Epithelial cell of esophagus (primary cell): Measurements from ENCODE around the gene MTA3.

ENCODE experiments used
- DNase-seq: peaks from one replicate; pipeline ENCODE4 v3.0.0; 2010; ENCODE audit warnings: low read depth
- H3K4me3 ChIP-seq: 2 replicates; pipeline ENCODE4 v1.5.1; 2011; ENCODE audit warnings: mild to moderate bottlenecking, low read length, control low read depth
- CTCF ChIP-seq: IDR thresholded peaks from 2 replicates; pipeline ENCODE4 v1.5.1; 2011; ENCODE audit warnings: low read depth, mild to moderate bottlenecking, low read length, control low read depth, inconsistent platforms; ENCODE audit not compliant: insufficient read depth; ENCODE audit errors: missing control alignments

MTA3 gene

GRCh38 chr2:42693688-42694479, 125.5 kb downstream of the MTA3 start:
- TF ChIP-seq CTCF: no peak
- no peak for DNase-seq
- no peak overlapping the region for H3K4me3 ChIP-seq

GRCh38 chr2:42696987-42697386, 128.6 kb downstream of the MTA3 start:
- no peak overlapping the region for H3K4me3 ChIP-seq
- no peak for DNase-seq
- no peak for TF ChIP-seq CTCF

GRCh38 chr2:42698940-42699339, 130.5 kb downstream of the MTA3 start:
- no peak for TF ChIP-seq CTCF
- H3K4me3 ChIP-seq: no peak overlapping the region
- no peak for DNase-seq

GRCh38 chr2:42706836-42707235, 138.4 kb downstream of the MTA3 start:
- TF ChIP-seq CTCF: no peak
- H3K4me3 ChIP-seq: no peak overlapping the region
- no peak for DNase-seq

GRCh38 chr2:42708179-42708578, 139.7 kb downstream of the MTA3 start:
- no peak for DNase-seq
- H3K4me3 ChIP-seq: no peak overlapping the region
- no peak for TF ChIP-seq CTCF

- TF ChIP-seq CTCF: no peak
- DNase-seq: no peak
- no peak overlapping the region for H3K4me3 ChIP-seq
Observed at GRCh38 chr2:42711896-42712295, 143.5 kb downstream of the MTA3 start.

GRCh38 chr2:42712934-42713333, 144.5 kb downstream of the MTA3 start:
- no peak overlapping the region for H3K4me3 ChIP-seq
- DNase-seq: no peak
- no peak for TF ChIP-seq CTCF
